ENCODE measurements around the gene MT3. TPM values are rescaled to one million over a fixed set of nuclear protein-coding genes. Genes with fewer than 3 reads are reported as not detected.
A peak's percentile ranks its signal among the peaks of the same experiment; 100 is the strongest.
"Not testable (repeated sequence)": the region's sequence is repeated elsewhere in the genome, so short reads cannot be mapped to it uniquely, and the experiment has no call there.

MT3 gene
- total RNA-seq, 1 donor from 2014 or later: 5.1 TPM

- H3K4me3 ChIP-seq (ENCODE audit: low read depth, low read length): no peak overlapping the region
- DNase-seq (ENCODE audit: low read depth): no peak
- no peak for TF ChIP-seq CTCF (conservative IDR thresholded peaks at IDR 0.05; ENCODE audit: low read depth, low read length)
These were observed 12.1 kb upstream of the MT3 start for GRCh38 chr16:56577300-56577625.

GRCh38 chr16:56580391-56581048 lies 8.8 kb upstream of the MT3 start:
- DNase-seq (ENCODE audit: low read depth): no peak
- TF ChIP-seq CTCF (conservative IDR thresholded peaks at IDR 0.05; ENCODE audit: low read depth, low read length): no peak
- H3K4me3 ChIP-seq (ENCODE audit: low read depth, low read length): no peak overlapping the region

GRCh38 chr16:56582911-56583310 lies 6.4 kb upstream of the MT3 start:
- DNase-seq (ENCODE audit: low read depth); H3K4me3 ChIP-seq (ENCODE audit: low read depth, low read length): not testable (repeated sequence)

GRCh38 chr16:56583351-56584168 lies 5.8 kb upstream of the MT3 start:
- no peak overlapping the region for H3K4me3 ChIP-seq (ENCODE audit: low read depth, low read length)
- DNase-seq (ENCODE audit: low read depth): no peak
- TF ChIP-seq CTCF (conservative IDR thresholded peaks at IDR 0.05; ENCODE audit: low read depth, low read length): no peak

- H3K4me3 ChIP-seq (ENCODE audit: low read depth, low read length): no peak overlapping the region
- no peak for DNase-seq (ENCODE audit: low read depth)
- no peak for TF ChIP-seq CTCF (conservative IDR thresholded peaks at IDR 0.05; ENCODE audit: low read depth, low read length)
These were observed 5.1 kb upstream of the MT3 start for GRCh38 chr16:56584276-56584675.

- TF ChIP-seq CTCF (conservative IDR thresholded peaks at IDR 0.05; ENCODE audit: low read depth, low read length): no peak
- DNase-seq (ENCODE audit: low read depth): no peak
- H3K4me3 ChIP-seq (ENCODE audit: low read depth, low read length): peak overlapping the region; percentile 44
These were observed 567 bp upstream of the MT3 start for GRCh38 chr16:56588781-56589140.

- TF ChIP-seq CTCF (conservative IDR thresholded peaks at IDR 0.05; ENCODE audit: low read depth, low read length): no peak
These were observed 2.2 kb downstream of the MT3 start for GRCh38 chr16:56591377-56592060.

More at GRCh38 chr16:56591377-56592060, 2.2 kb downstream of the MT3 start:
- DNase-seq (ENCODE audit: low read depth): no peak
- H3K4me3 ChIP-seq (ENCODE audit: low read depth, low read length): no peak overlapping the region

Measured in epithelial cell of proximal tubule (primary cell).